ENCODE results near the gene OTOGL.
"Not testable (repeated sequence)": the region's sequence is repeated elsewhere in the genome, so short reads cannot be mapped to it uniquely, and the experiment has no call there.

The OTOGL gene

DNA sequence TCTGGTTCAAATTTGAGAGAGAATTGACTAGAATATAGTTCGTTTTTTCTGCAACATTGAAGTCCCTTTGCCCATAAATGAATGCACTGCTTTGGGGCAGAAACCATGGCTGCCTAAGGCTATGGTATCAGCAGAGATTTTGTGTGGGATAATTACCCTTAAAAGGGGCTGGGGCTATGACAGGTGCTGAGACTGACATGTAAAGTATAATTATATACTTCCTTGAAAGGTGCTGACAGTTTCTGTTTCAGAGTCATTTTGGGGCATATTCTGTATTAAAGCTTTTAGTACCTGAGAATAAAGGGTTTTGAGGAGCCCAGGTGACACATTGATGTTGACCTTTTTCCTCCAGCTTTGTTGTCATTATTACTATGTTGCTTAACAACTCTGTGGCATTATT, 194.4 kb downstream of the OTOGL start:
- DNase-seq = no peak

DNA sequence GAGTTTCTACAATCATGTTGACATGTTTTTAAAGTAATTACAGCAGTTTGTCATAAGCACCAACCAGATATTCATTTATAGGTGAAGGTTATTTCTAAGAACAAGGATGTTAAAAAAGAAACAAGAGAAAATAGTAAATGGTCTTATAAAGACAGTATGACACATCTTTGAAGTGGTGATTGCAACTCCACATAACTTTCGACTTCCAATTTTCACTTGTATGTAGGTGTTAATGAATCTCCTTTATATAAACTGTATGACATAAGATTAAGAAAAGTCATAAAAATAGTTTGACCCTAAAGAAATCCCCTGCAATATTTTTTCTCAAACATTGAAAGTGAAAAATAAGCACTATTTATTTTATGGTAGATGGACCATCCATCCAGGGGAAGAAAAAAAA, 199.9 kb downstream of the OTOGL start:
- no peak for DNase-seq

DNA sequence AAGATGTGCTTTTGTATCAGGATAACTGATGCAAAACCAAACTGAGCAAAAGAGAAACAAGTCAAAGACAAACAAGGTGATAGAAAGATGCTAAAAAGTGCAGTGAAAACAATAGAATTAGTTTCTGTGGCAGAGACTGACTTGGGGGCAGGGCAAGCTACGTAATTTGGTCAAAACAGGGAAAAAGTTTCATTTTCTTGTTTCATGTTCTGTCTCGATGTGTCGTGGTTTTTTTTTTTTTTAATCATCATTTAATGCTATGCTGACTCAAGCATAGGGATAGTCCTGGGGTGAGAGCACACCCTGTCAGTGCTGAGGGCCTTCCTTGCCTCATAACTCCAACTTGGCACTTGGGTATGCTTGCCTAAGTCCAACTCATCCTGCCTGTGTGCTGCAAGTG, 200.6 kb downstream of the OTOGL start:
- DNase-seq = no peak

GRCh38 chr12:80307436-80307835, 208.1 kb downstream of the OTOGL start:
- not testable (repeated sequence) for DNase-seq

- DNase-seq = no peak
Observed at GRCh38 chr12:80313209-80313608, 213.9 kb downstream of the OTOGL start.

DNA sequence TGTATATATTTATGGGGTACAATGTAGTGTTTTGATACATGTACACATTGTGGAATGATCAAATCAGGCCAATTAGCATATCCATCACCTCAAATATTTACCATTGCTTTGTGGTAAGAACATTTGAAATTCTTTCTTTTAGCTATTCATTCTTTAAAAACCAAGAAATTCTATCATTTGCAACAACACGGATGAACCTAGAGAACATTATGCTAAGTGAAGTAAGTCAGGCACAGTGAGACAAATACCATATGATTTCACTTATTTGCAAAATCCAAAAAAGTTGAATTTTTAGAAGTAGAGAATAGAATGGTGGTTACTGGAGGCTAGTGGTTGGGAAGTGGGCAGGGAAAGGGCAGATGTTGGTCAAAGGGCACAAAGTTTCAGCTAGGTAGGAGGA, 215.4 kb downstream of the OTOGL start:
- no peak for DNase-seq

- no peak for DNase-seq
Observed at GRCh38 chr12:80316222-80316621, 216.9 kb downstream of the OTOGL start.

DNA sequence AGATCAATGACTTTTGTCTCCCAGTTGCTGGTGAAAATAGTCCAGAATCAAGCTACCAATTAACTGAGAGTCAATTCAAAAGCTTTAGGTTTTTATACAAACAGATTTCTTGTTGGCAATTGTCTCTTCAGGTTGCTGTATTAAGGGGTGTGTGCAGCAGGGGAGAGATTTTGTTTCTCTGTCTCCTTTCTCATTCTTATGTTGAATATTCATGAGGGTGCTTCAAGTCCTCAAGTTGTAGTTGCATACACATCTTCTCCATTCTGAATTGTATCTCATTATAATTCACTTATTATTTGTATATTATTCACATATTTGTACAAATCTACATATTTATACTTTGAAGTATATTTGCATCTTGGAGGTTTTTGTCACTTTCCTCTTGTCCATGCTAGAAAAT, 218.0 kb downstream of the OTOGL start:
- no peak for DNase-seq

- DNase-seq = no peak
Observed at GRCh38 chr12:80317899-80318298, 218.6 kb downstream of the OTOGL start.

- DNase-seq = no peak
Observed at GRCh38 chr12:80320121-80320678, 220.9 kb downstream of the OTOGL start.

- no peak for DNase-seq
Observed at GRCh38 chr12:80321653-80322052, 222.3 kb downstream of the OTOGL start.

- DNase-seq = no peak
Observed at GRCh38 chr12:80325167-80325959, 226.0 kb downstream of the OTOGL start.

- no peak for DNase-seq
Observed at GRCh38 chr12:80332827-80333226, 233.5 kb downstream of the OTOGL start.

GRCh38 chr12:80352474-80352873, 253.1 kb downstream of the OTOGL start:
- DNase-seq = no peak

DNA sequence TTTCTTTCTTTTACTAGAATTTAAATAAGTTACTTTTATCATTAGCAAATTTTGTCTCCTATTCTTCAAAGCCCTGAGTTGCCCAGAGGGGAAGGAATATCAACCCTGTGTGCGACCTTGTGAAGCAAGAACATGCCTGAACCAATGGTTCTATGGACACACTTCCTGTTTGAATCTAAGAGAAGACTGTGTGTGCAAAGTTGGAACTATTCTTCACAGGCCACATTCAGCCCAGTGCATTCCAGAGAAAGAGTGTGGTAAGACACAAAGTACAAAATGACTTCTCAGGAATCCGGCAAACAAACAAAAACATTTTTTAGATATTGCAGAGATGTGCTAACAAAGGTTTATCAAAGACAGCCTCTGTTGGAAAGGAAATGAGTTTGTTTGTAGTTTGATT, 253.9 kb downstream of the OTOGL start:
- DNase-seq = no peak

- no peak for DNase-seq
Observed at GRCh38 chr12:80356097-80356496, 256.8 kb downstream of the OTOGL start.

DNA sequence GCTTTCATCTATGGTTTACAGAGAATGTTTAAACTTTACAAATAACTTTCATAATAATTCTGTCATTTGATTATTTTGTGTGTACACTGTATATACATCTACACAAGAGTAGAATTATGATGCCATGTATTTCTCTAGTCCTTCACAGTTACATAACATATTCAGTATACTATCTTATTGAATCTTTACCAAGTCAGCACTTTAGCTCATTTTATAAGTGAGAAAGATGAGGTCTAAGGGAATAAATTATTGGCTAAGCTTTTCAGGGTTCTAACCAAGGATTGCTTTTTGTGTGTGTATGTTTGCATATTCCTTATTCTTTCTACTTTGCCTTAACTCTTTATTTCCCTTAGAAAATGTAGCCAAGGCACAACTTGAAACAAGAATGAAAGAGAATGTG, 260.4 kb downstream of the OTOGL start:
- DNase-seq = no peak

DNA sequence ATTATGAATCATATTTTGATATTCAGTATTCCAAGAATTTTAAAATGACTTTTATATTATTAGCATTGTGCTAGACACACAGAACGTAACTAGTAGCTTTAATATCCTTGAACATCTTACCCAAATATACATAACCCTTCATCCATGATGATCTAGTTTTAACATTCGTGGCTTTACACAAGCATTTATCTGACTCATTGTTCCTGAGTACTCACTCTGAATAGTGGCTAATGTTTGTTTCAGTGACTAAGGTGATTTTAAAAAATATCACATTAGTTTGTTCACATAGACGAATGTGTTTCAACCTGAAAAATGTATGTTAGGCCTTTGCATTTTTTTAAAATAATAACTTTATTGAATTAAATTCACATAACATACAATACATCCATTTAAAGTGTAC, 264.7 kb downstream of the OTOGL start:
- no peak for DNase-seq

DNA sequence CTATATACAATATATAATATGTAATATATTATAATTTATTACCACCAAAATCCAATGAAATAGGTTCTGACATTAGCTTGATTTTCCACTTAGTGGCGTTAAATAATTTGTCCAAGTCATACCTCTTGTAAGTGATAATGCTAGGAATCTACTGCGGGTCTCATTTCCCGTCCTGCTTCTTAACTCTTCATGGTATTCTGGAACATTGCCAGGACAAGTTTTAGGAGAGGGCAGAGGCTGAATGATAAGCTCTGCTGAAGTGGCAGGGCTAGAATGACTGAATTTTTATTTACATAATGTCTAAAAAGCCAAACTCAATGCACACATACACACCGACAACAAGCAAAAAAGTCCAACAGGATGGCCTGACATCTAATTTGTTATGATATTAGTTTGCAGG, 274.3 kb downstream of the OTOGL start:
- DNase-seq = no peak

DNA sequence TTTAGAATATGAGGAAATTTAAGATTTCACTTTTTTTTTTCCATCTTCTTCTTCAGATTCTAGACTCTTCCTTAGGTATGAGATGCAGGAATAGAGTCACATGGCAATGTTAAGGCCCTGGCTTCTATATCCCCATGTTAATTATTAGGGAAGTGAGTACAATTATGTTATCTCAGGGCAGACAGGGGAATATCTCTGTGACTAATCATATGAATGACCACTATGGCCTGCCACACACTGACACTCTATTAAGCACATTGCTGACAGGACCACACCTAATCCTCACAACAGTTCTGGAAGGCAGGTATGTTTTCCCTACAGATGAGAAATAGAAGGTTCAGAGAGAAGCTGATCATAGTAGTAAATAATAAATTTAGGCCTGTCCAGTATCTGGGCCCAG, 275.3 kb downstream of the OTOGL start:
- no peak for DNase-seq

DNA sequence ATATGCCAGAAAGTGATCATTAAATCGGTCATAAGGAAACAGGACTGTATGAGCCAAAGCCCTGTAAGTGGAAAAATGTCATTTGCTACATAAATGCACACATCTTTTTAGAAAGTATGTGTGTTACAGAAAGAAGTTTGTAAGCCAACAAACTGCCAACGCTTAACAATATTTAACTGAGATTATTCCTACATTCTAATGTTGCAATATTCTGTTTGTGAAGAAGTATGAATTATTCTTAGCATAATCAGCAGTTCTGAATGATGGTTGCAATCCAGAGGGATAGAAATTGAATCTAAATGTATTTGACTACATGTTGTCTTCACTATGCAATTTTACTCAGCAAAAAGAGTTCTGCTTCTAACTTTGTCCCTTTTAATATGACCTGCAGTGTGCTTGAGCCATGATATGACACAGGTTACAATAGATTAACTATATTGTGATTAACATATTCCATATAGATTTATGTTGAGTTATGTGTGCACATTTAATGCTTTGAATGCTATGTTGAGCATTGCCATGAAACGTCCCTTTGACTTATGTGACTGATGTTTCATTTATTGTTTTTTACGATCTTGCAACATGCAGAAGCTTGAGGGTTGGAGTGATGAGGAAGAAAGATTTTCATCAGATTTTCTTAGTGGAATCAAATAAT, 277.9 kb downstream of the OTOGL start:
- no peak for DNase-seq

- no peak for DNase-seq
Observed at GRCh38 chr12:80381121-80381520, 281.8 kb downstream of the OTOGL start.

- no peak for DNase-seq
Observed at GRCh38 chr12:80382254-80382653, 282.9 kb downstream of the OTOGL start.

GRCh38 chr12:80400571-80400991, 301.2 kb downstream of the OTOGL start:
- no peak for DNase-seq

All from stimulated activated CD4-positive, alpha-beta T cell treated with anti-CD3 and anti-CD28 coated beads, Interleukin-4, amount 100 ng/mL, for 24 hours (primary cell).